Muscle of leg (tissue), 11 donors: ENCODE results near the gene SPHK2. TPM values are rescaled to one million over a fixed set of nuclear protein-coding genes. Genes with fewer than 3 reads are reported as not detected.

ENCODE experiments used
- DNase-seq: peaks from one replicate; pipeline ENCODE4 v3.0.0; 2013
- H3K27ac ChIP-seq: one replicate; pipeline ENCODE4 v1.5.1; 2013; ENCODE audit warnings: mild to moderate bottlenecking, low read length, control low read depth
- H3K27me3 ChIP-seq: one replicate; pipeline ENCODE4 v1.6.1; 2013; ENCODE audit warnings: low read length; ENCODE audit not compliant: control insufficient read depth, insufficient read depth
- H3K36me3 ChIP-seq: one replicate; pipeline ENCODE4 v1.6.1; 2013; ENCODE audit warnings: low read length; ENCODE audit not compliant: control insufficient read depth, insufficient read depth
- H3K4me1 ChIP-seq: one replicate; pipeline ENCODE4 v1.6.1; 2013; ENCODE audit warnings: low read length; ENCODE audit not compliant: control insufficient read depth, insufficient read depth
- H3K4me3 ChIP-seq: one replicate; pipeline ENCODE4 v1.5.1; 2013; ENCODE audit warnings: low read length, control low read depth
- H3K9me3 ChIP-seq: replicated peaks from 2 replicates; pipeline ENCODE4 v1.6.1; 2013; ENCODE audit warnings: low read depth, low read length; ENCODE audit not compliant: control insufficient read depth
- WGBS: methylation state at CpG from one replicate; pipeline ENCODE4 v1.1.5; 2013; ENCODE audit warnings: missing lambda C conversion rate; ENCODE audit not compliant: insufficient coverage; 5-methylcytosine and 5-hydroxymethylcytosine counted together
- polyA plus RNA-seq, 8 donors: library from polyadenylated mRNA; unstranded; fragments of 120-200 nt; gene quantifications; one replicate each; pipeline versions ENCODE4 v1.2.1 to v1.2.3, GENCODE V29; 2013; ENCODE audit warnings: inconsistent platforms in 1 of 8, low replicate concordance in 1 of 8; ENCODE audit not compliant: insufficient read length in 8 of 8, insufficient read depth in 1 of 8
- total RNA-seq: library from RNA; stranded (reverse); fragments of 120-200 nt; gene quantifications from one replicate; pipeline ENCODE4 v1.2.4, GENCODE V29; 2013

The SPHK2 gene
- total and polyA plus RNA-seq, 9 donors = 4.1 to 11.8 (median 9.6) TPM

GRCh38 chr19:48624791-48625723 lies 5.8 kb downstream of the SPHK2 start:
- Histone ChIP-seq H3K36me3 (peaks cover 29% of the 10 kb centered on the region), H3K27me3 (no peaks in the 10 kb centered on the region), H3K27ac (no peak overlapping the region), H3K4me1 (peaks cover 33% of the 10 kb centered on the region), H3K9me3 (no peaks in the 10 kb centered on the region), H3K4me3 (peak overlapping the region; percentile 54)
- 42% methylated on average over 17 of the region's 24 CpGs for WGBS
- peak; percentile 9 for DNase-seq

GRCh38 chr19:48625891-48626327 lies 6.6 kb downstream of the SPHK2 start:
- peak; percentile 29 for DNase-seq
- 95% methylated on average over 28 of the region's 30 CpGs for WGBS
- H3K4me1 ChIP-seq = peaks cover 39% of the 10 kb centered on the region
- no peak overlapping the region for H3K4me3 ChIP-seq
- H3K9me3 ChIP-seq = no peaks in the 10 kb centered on the region
- no peaks in the 10 kb centered on the region for H3K27me3 ChIP-seq
- peaks cover 23% of the 10 kb centered on the region for H3K36me3 ChIP-seq
- no peak overlapping the region for H3K27ac ChIP-seq

- DNase-seq = peak; percentile 26
- peaks cover 23% of the 10 kb centered on the region for H3K36me3 ChIP-seq
- no peak overlapping the region for H3K27ac ChIP-seq
- H3K9me3 ChIP-seq = no peaks in the 10 kb centered on the region
- H3K27me3 ChIP-seq = no peaks in the 10 kb centered on the region
- 56% methylated on average over 5 of the region's 6 CpGs for WGBS
- H3K4me1 ChIP-seq = peaks cover 43% of the 10 kb centered on the region
- H3K4me3 ChIP-seq = no peak overlapping the region
These were observed 8.0 kb downstream of the SPHK2 start for GRCh38 chr19:48627201-48627864.

- H3K4me3 ChIP-seq = no peak overlapping the region
- no peaks in the 10 kb centered on the region for H3K27me3 ChIP-seq
- DNase-seq = peak; percentile 24
- WGBS = 81% methylated on average over 6 of the region's 17 CpGs
- peaks cover 41% of the 10 kb centered on the region for H3K4me1 ChIP-seq
- H3K27ac ChIP-seq = no peak overlapping the region
- no peaks in the 10 kb centered on the region for H3K9me3 ChIP-seq
- peaks cover 26% of the 10 kb centered on the region for H3K36me3 ChIP-seq
These were observed 8.6 kb downstream of the SPHK2 start for GRCh38 chr19:48627865-48628314.

- DNase-seq = no peak
- WGBS = 80% methylated on average over 25 of the region's 34 CpGs
- Histone ChIP-seq H3K27ac (no peak overlapping the region), H3K36me3 (peaks cover 31% of the 10 kb centered on the region), H3K4me1 (peaks cover 41% of the 10 kb centered on the region), H3K9me3 (no peaks in the 10 kb centered on the region), H3K4me3 (no peak overlapping the region), H3K27me3 (no peaks in the 10 kb centered on the region)
These were observed 9.4 kb downstream of the SPHK2 start for GRCh38 chr19:48628486-48629296.

- Histone ChIP-seq H3K9me3 (no peaks in the 10 kb centered on the region), H3K27me3 (no peaks in the 10 kb centered on the region), H3K4me1 (peaks cover 45% of the 10 kb centered on the region), H3K27ac (peak overlapping the region; percentile 38), H3K4me3 (no peak overlapping the region), H3K36me3 (peaks cover 31% of the 10 kb centered on the region)
- 76% methylated on average over 22 of the region's 22 CpGs for WGBS
- DNase-seq = no peak
These were observed 9.9 kb downstream of the SPHK2 start for GRCh38 chr19:48629297-48629598.

- Histone ChIP-seq H3K4me1 (peaks cover 45% of the 10 kb centered on the region), H3K36me3 (peaks cover 31% of the 10 kb centered on the region)
- DNase-seq = peak; percentile 64
These were observed 10.4 kb downstream of the SPHK2 start for GRCh38 chr19:48629599-48630295.

GRCh38 chr19:48630296-48631063 lies 11.2 kb downstream of the SPHK2 start:
- peaks cover 30% of the 10 kb centered on the region for H3K36me3 ChIP-seq
- WGBS = 2% methylated on average over 25 of the region's 47 CpGs
- H3K27ac ChIP-seq = peak overlapping the region; percentile 64
- DNase-seq = peak; percentile 80
- H3K27me3 ChIP-seq = no peaks in the 10 kb centered on the region
- peaks cover 47% of the 10 kb centered on the region for H3K4me1 ChIP-seq
- H3K4me3 ChIP-seq = no peak overlapping the region
- no peaks in the 10 kb centered on the region for H3K9me3 ChIP-seq

More at GRCh38 chr19:48629599-48630295, 10.4 kb downstream of the SPHK2 start:
- H3K9me3 ChIP-seq = no peaks in the 10 kb centered on the region
- H3K27ac ChIP-seq = peak overlapping the region; percentile 64
- H3K4me3 ChIP-seq = no peak overlapping the region
- H3K27me3 ChIP-seq = no peaks in the 10 kb centered on the region
- WGBS = 24% methylated on average over 43 of the region's 48 CpGs

- no peak overlapping the region for H3K4me3 ChIP-seq
- no peaks in the 10 kb centered on the region for H3K9me3 ChIP-seq
- H3K4me1 ChIP-seq = peaks cover 52% of the 10 kb centered on the region
- no peaks in the 10 kb centered on the region for H3K27me3 ChIP-seq
- 46% methylated on average over 3 of the region's 3 CpGs for WGBS
- peak; percentile 40 for DNase-seq
- peak overlapping the region; percentile 64 for H3K27ac ChIP-seq
- H3K36me3 ChIP-seq = peaks cover 23% of the 10 kb centered on the region
These were observed 11.9 kb downstream of the SPHK2 start for GRCh38 chr19:48631225-48631624.
